Bronchial epithelial cell (primary cell): ENCODE results near the gene JARID2. TPM values are rescaled to one million over a fixed set of nuclear protein-coding genes. Genes with fewer than 3 reads are reported as not detected.
A peak's percentile ranks its signal among the peaks of the same experiment; 100 is the strongest.

Experiments
- DNase-seq: peaks from one replicate; pipeline ENCODE4 v3.0.0-alpha.2; 2010; ENCODE audit warnings: low read depth
- FAIRE-seq: peaks from 2 replicates; lab custom pipeline; 2011; peaks lifted over from hg19 to GRCh38; lab: Jason Lieb, UNC
- H3K27me3 ChIP-seq: 2 replicates; pipeline ENCODE4 v1.5.1; 2011; ENCODE audit warnings: low read length; ENCODE audit not compliant: control insufficient read depth, insufficient read depth
- H3K36me3 ChIP-seq: 2 replicates; pipeline ENCODE4 v1.5.1; 2011; ENCODE audit warnings: low read length; ENCODE audit not compliant: control insufficient read depth, insufficient read depth
- H3K4me3 ChIP-seq: 2 replicates; pipeline ENCODE4 v1.5.1; 2011; ENCODE audit warnings: mild to moderate bottlenecking, low read depth, low read length, control low read depth
- total RNA-seq: library from RNA; depleted of rRNA; stranded (reverse); fragments of >200 nt; gene quantifications from 2 replicates; pipeline ENCODE4 v1.2.1, GENCODE V29; 2014
- TF ChIP-seq, protein P1 (sequence below): IDR thresholded peaks from 2 replicates; pipeline ENCODE4 v1.5.1; 2011; ENCODE audit warnings: mild to moderate bottlenecking, moderate library complexity, low read length, control low read depth, inconsistent platforms; ENCODE audit not compliant: insufficient read depth, severe bottlenecking

JARID2 gene
- total RNA-seq, 1 donor from 2014 or later, result 29.2 TPM

DNA sequence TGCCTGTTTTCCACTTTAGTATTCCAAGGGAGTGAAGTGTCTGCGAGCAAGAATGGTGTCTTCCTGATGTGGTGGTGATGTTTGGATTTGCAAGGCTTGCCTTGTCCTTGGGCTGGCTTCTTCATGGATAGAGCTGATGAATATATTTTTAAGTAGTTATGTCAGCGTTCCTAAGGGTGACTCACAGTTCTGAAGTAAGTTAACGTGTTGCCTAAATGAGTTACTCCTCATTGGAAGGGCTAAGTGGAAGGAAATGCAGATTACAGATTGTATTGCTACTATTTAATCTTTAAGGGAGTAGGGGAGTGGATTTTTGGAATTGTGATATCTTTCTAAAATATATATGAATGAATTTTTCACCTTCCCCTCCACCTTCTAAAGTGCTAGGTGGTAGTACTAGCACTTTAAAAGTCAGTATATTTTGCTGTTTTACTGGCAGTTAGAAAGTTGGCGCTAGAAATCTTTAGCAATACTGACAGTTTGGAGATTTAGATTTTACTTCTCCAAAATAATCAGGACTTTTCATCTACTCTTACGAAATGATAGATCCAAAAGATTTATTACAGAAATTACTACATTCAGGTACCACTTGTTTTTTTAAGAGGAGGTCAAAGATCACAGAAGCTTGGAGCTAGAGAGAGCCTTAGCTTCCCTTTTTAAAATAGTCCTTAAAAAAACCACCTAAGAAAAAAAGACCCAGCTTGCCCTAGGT lies 197.4 kb downstream of the JARID2 start:
- TF ChIP-seq, protein P1, sequence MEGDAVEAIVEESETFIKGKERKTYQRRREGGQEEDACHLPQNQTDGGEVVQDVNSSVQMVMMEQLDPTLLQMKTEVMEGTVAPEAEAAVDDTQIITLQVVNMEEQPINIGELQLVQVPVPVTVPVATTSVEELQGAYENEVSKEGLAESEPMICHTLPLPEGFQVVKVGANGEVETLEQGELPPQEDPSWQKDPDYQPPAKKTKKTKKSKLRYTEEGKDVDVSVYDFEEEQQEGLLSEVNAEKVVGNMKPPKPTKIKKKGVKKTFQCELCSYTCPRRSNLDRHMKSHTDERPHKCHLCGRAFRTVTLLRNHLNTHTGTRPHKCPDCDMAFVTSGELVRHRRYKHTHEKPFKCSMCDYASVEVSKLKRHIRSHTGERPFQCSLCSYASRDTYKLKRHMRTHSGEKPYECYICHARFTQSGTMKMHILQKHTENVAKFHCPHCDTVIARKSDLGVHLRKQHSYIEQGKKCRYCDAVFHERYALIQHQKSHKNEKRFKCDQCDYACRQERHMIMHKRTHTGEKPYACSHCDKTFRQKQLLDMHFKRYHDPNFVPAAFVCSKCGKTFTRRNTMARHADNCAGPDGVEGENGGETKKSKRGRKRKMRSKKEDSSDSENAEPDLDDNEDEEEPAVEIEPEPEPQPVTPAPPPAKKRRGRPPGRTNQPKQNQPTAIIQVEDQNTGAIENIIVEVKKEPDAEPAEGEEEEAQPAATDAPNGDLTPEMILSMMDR, result no peak
- Histone ChIP-seq H3K27me3 (no peaks in the 10 kb centered on the region), H3K4me3 (no peak overlapping the region), H3K36me3 (no peaks in the 10 kb centered on the region)
- peak; percentile 87 for DNase-seq
- FAIRE-seq, result no peak

DNA sequence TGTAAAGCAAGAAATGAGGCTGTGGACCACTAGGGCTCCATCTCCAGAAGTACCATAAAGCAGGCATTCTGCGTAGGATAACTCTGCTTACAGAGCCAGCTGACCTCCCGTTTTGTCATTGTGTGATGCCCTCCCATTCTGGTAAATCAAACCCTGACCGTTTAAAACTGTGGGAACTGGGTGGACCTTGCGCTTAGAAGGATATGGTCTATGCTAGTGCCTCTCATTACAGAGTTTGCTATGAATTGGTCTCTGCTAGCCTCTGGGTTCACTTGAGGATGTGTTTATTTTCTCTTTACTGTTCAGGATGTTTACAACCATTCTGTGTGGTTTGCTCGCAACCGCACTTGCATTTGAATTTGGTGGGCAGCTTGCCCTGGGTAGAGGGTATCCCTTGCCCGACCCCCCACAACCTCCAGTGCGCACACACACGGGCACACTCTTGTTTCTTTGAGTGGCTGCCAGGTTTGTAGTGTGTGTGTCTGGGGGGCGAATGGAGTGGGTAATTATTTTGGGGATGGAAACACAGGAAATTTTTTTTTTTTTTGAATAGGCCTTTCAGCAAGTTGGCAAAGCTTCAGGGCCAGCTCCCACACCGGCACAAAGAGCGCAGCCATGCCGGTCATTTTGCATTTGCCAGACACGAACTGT lies 198.3 kb downstream of the JARID2 start:
- no peak for FAIRE-seq
- Histone ChIP-seq H3K27me3 (no peaks in the 10 kb centered on the region), H3K36me3 (no peaks in the 10 kb centered on the region), H3K4me3 (no peak overlapping the region)
- DNase-seq, result no peak
- TF ChIP-seq, protein P1, result no peak

DNA sequence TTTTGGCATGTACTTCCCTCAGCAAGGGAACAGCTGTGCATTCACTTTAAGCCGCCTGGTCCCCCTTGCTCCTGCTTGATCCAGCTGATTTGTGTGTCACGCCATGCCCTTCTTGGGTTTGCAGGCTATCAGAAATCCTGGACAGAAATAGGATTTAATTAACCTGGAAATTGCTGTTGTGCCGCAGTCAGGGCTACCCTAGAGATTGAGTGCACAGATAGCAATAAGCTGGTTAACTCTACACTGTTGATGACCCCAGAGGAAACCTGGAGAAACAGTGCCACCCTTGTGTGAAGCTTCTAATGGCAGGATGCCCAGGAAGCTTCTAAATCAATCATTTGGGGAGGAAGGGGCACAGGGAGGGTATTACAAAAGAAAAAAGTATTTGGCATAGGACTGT lies 199.0 kb downstream of the JARID2 start:
- TF ChIP-seq, protein P1, result no peak
- no peak for FAIRE-seq
- no peak for DNase-seq
- Histone ChIP-seq H3K36me3 (no peaks in the 10 kb centered on the region), H3K4me3 (no peak overlapping the region), H3K27me3 (no peaks in the 10 kb centered on the region)

DNA sequence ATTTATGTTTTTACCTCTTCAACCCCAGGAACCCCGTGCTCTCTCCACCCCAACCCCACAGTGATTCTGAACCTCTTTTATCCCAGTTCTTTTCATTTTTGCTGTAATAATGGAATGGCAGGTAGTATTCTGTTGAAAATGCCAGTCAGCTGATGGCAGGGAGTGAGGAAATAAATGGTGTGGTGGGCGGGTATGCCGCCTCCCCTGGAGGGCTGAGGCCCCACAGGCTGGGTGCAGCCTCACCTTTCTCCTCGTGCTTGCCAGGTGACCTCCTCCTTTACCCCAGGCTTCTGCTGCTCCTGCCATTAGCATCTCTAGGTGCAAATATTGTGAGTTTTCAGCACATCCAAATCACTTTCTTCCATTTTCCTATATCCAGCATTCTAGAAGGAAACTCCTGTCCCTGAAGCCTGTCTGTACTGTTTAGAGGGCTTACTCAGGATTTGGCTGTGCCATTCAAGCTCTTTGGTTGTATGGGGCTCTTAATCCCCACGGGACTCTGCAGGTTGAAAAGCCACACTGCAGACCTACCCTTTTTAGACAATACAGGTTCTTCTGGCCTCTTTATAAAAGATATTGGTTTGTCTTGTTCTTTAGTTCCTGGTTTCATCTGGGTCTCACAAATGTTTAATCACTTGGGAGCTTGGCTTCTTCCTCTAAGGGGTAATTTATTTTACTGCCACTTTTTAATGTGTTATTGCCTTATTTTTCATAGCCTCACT lies 201.8 kb downstream of the JARID2 start:
- no peaks in the 10 kb centered on the region for H3K27me3 ChIP-seq
- no peak for DNase-seq
- no peak overlapping the region for H3K4me3 ChIP-seq
- H3K36me3 ChIP-seq, result peaks cover 2% of the 10 kb centered on the region
- no peak for FAIRE-seq
- TF ChIP-seq, protein P1, result no peak

DNA sequence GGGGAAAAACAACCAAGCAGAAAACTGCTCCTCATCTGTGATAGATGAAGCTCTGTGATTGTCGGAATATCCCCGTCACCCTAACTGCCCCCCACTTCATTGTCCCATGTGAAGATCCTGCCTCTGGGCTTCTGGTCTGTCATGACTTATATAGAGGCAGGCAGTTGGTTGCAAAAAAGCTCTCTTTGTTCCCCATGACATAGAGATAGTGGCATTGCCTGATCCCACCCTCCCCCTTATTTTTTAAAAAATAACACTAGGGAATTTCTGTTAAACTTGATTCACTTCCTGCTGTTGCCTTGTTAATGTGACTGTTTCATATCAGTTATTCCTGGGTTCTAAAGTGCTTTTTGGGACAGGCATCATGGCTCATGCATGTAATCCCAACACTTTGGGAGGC lies 203.1 kb downstream of the JARID2 start:
- peaks cover 4% of the 10 kb centered on the region for H3K36me3 ChIP-seq
- H3K27me3 ChIP-seq, result no peaks in the 10 kb centered on the region
- DNase-seq (no peak), FAIRE-seq (no peak)
- TF ChIP-seq, protein P1, result no peak
- H3K4me3 ChIP-seq, result no peak overlapping the region
